Astrocyte (in vitro differentiated cells and primary cell): ENCODE results near the gene COL23A1. TPM values are rescaled to one million over a fixed set of nuclear protein-coding genes. Genes with fewer than 3 reads are reported as not detected.

ENCODE experiments used
- DNase-seq: peaks from one replicate; pipeline ENCODE4 v3.0.0-alpha.2; 2010; ENCODE audit warnings: low read depth
- FAIRE-seq: peaks from 2 replicates; lab custom pipeline; 2011; peaks lifted over from hg19 to GRCh38; lab: Jason Lieb, UNC
- H2AFZ ChIP-seq: 2 replicates; pipeline ENCODE4 v1.6.0; 2012; ENCODE audit warnings: low read depth, low read length, inconsistent platforms
- H3K27ac ChIP-seq: 2 replicates; pipeline ENCODE4 v1.5.1; 2011; ENCODE audit warnings: low read depth, low read length, inconsistent platforms
- H3K27me3 ChIP-seq: 2 replicates; pipeline ENCODE4 v1.6.0; 2011; ENCODE audit warnings: low read length, inconsistent platforms; ENCODE audit not compliant: insufficient read depth
- H3K36me3 ChIP-seq: 2 replicates; pipeline ENCODE4 v1.5.1; 2011; ENCODE audit warnings: low read length, inconsistent platforms; ENCODE audit not compliant: insufficient read depth
- H3K4me1 ChIP-seq: 2 replicates; pipeline ENCODE4 v1.5.1; 2011; ENCODE audit warnings: low read length, inconsistent platforms; ENCODE audit not compliant: insufficient read depth
- H3K4me2 ChIP-seq: 2 replicates; pipeline ENCODE4 v1.6.0; 2012; ENCODE audit warnings: low read length, inconsistent platforms
- H3K4me3 ChIP-seq: 2 replicates; pipeline ENCODE4 v1.5.1; 2011; ENCODE audit warnings: low read depth, mild to moderate bottlenecking, low read length, inconsistent platforms; ENCODE audit not compliant: insufficient read depth
- H3K79me2 ChIP-seq: 2 replicates; pipeline ENCODE4 v1.6.0; 2012; ENCODE audit warnings: mild to moderate bottlenecking, low read length, inconsistent platforms; ENCODE audit not compliant: insufficient read depth
- H3K9ac ChIP-seq: 2 replicates; pipeline ENCODE4 v1.6.0; 2012; ENCODE audit warnings: mild to moderate bottlenecking, low read length, inconsistent platforms
- H3K9me3 ChIP-seq: 2 replicates; pipeline ENCODE4 v1.5.1; 2012; ENCODE audit warnings: low read depth, mild to moderate bottlenecking, low read length, inconsistent platforms; ENCODE audit not compliant: insufficient read depth
- H4K20me1 ChIP-seq: 2 replicates; pipeline ENCODE4 v1.6.0; 2012; ENCODE audit warnings: low read length, inconsistent platforms; ENCODE audit not compliant: insufficient read depth
- H3K27ac Mint-ChIP-seq: one replicate; pipeline ENCODE4 v1.8.0; 2021; ENCODE audit warnings: mild to moderate bottlenecking, mixed read lengths; ENCODE audit not compliant: unreplicated experiment
- H3K27me3 Mint-ChIP-seq: one replicate; pipeline ENCODE4 v1.8.0; 2021; ENCODE audit warnings: low read depth, mixed read lengths; ENCODE audit not compliant: unreplicated experiment
- H3K36me3 Mint-ChIP-seq: one replicate; pipeline ENCODE4 v1.8.0; 2021; ENCODE audit warnings: low read depth, mixed read lengths; ENCODE audit not compliant: unreplicated experiment
- H3K4me1 Mint-ChIP-seq: one replicate; pipeline ENCODE4 v1.8.0; 2021; ENCODE audit warnings: low read depth, mixed read lengths; ENCODE audit not compliant: unreplicated experiment
- H3K4me3 Mint-ChIP-seq: one replicate; pipeline ENCODE4 v1.8.0; 2021; ENCODE audit warnings: mild to moderate bottlenecking, moderate library complexity, mixed read lengths; ENCODE audit not compliant: unreplicated experiment
- H3K9me3 Mint-ChIP-seq: one replicate; pipeline ENCODE4 v1.8.0; 2021; ENCODE audit warnings: mild to moderate bottlenecking, mixed read lengths; ENCODE audit not compliant: unreplicated experiment
- CTCF ChIP-seq: IDR thresholded peaks from 2 replicates; pipeline ENCODE4 v1.5.1; 2011; ENCODE audit warnings: low read depth, mild to moderate bottlenecking, inconsistent platforms, low read length, moderate library complexity; ENCODE audit not compliant: insufficient read depth
- EZH2 ChIP-seq: IDR thresholded peaks from 2 replicates; pipeline ENCODE4 v1.6.1; 2012; ENCODE audit warnings: mild to moderate bottlenecking, low read length, inconsistent platforms; ENCODE audit not compliant: insufficient read depth
- total RNA-seq: library from RNA; stranded (reverse); gene quantifications from 2 replicates; pipeline ENCODE4 v1.2.1, GENCODE V29; 2021

The COL23A1 gene
- total RNA-seq, 1 donor from 2014 or later = 0.16 TPM

GRCh38 chr5:178296066-178296465 is 294.1 kb downstream of the COL23A1 start:
- Mint-ChIP-seq H3K27me3 (peaks cover 47% of the 10 kb centered on the region), H3K36me3 (no peaks in the 10 kb centered on the region), H3K4me1 (no peaks in the 10 kb centered on the region), H3K4me3 (no peak overlapping the region), H3K9me3 (peaks cover 9% of the 10 kb centered on the region), H3K27ac (no peak overlapping the region)
- no peak overlapping the region for H2AFZ ChIP-seq
- H3K4me2 ChIP-seq = no peak overlapping the region
- TF ChIP-seq EZH2 (no peak), CTCF (no peak)
- H3K9me3 ChIP-seq = peaks cover 3% of the 10 kb centered on the region
- no peak for FAIRE-seq
- H4K20me1 ChIP-seq = no peaks in the 10 kb centered on the region
- no peaks in the 10 kb centered on the region for H3K79me2 ChIP-seq
- no peak overlapping the region for H3K4me3 ChIP-seq
- H3K4me1 ChIP-seq = no peaks in the 10 kb centered on the region
- no peaks in the 10 kb centered on the region for H3K36me3 ChIP-seq
- H3K9ac ChIP-seq = no peak overlapping the region
- no peak for DNase-seq
- no peaks in the 10 kb centered on the region for H3K27me3 ChIP-seq
- H3K27ac ChIP-seq = no peak overlapping the region

- no peak overlapping the region for H3K27ac ChIP-seq
- no peaks in the 10 kb centered on the region for H3K27me3 ChIP-seq
- Mint-ChIP-seq H3K36me3 (no peaks in the 10 kb centered on the region), H3K27me3 (peaks cover 49% of the 10 kb centered on the region), H3K4me3 (no peak overlapping the region), H3K9me3 (peaks cover 9% of the 10 kb centered on the region), H3K4me1 (no peaks in the 10 kb centered on the region), H3K27ac (no peak overlapping the region)
- TF ChIP-seq EZH2 (no peak), CTCF (no peak)
- no peak overlapping the region for H3K4me2 ChIP-seq
- no peak overlapping the region for H3K9ac ChIP-seq
- no peak overlapping the region for H2AFZ ChIP-seq
- no peaks in the 10 kb centered on the region for H4K20me1 ChIP-seq
- H3K79me2 ChIP-seq = no peaks in the 10 kb centered on the region
- peaks cover 3% of the 10 kb centered on the region for H3K9me3 ChIP-seq
- H3K4me1 ChIP-seq = no peaks in the 10 kb centered on the region
- H3K4me3 ChIP-seq = no peak overlapping the region
- no peaks in the 10 kb centered on the region for H3K36me3 ChIP-seq
- FAIRE-seq (no peak), DNase-seq (no peak)
Measured at GRCh38 chr5:178295589-178295988, 294.6 kb downstream of the COL23A1 start.

- H3K9me3 Mint-ChIP-seq = peaks cover 9% of the 10 kb centered on the region
- Histone ChIP-seq H3K27me3 (no peaks in the 10 kb centered on the region), H3K4me2 (no peak overlapping the region), H3K9me3 (peaks cover 3% of the 10 kb centered on the region), H3K79me2 (no peaks in the 10 kb centered on the region), H4K20me1 (no peaks in the 10 kb centered on the region), H3K4me1 (no peaks in the 10 kb centered on the region), H2AFZ (no peak overlapping the region), H3K36me3 (no peaks in the 10 kb centered on the region), H3K9ac (no peak overlapping the region), H3K4me3 (no peak overlapping the region), H3K27ac (no peak overlapping the region)
- H3K36me3 Mint-ChIP-seq = no peaks in the 10 kb centered on the region
- no peak overlapping the region for H3K4me3 Mint-ChIP-seq
- no peak for TF ChIP-seq CTCF
- TF ChIP-seq EZH2 = no peak
- no peak for FAIRE-seq
- H3K4me1 Mint-ChIP-seq = no peaks in the 10 kb centered on the region
- DNase-seq = no peak
- peaks cover 64% of the 10 kb centered on the region for H3K27me3 Mint-ChIP-seq
- no peak overlapping the region for H3K27ac Mint-ChIP-seq
Measured at GRCh38 chr5:178293815-178294214, 296.4 kb downstream of the COL23A1 start.
